Measurements from ENCODE around the gene TNFSF8.

TNFSF8 gene

GRCh38 chr9:114899995-114900394 is 30.4 kb downstream of the TNFSF8 start:
- DNase-seq (ENCODE audit: low read depth) = no peak
- TF ChIP-seq CTCF (conservative IDR thresholded peaks at IDR 0.05; ENCODE audit: low read length) = no peak
- H3K4me3 ChIP-seq (ENCODE audit: low read length) = no peak overlapping the region

GRCh38 chr9:114899461-114899860 is 30.9 kb downstream of the TNFSF8 start:
- DNase-seq (ENCODE audit: low read depth) = no peak
- TF ChIP-seq CTCF (conservative IDR thresholded peaks at IDR 0.05; ENCODE audit: low read length) = no peak
- no peak overlapping the region for H3K4me3 ChIP-seq (ENCODE audit: low read length)

- H3K4me3 ChIP-seq (ENCODE audit: low read length) = no peak overlapping the region
- TF ChIP-seq CTCF (conservative IDR thresholded peaks at IDR 0.05; ENCODE audit: low read length) = no peak
These were observed 31.6 kb downstream of the TNFSF8 start for GRCh38 chr9:114898741-114899140.

GRCh38 chr9:114897196-114897595 is 33.2 kb downstream of the TNFSF8 start:
- H3K4me3 ChIP-seq (ENCODE audit: low read length) = no peak overlapping the region
- TF ChIP-seq CTCF (conservative IDR thresholded peaks at IDR 0.05; ENCODE audit: low read length) = no peak
- DNase-seq (ENCODE audit: low read depth) = no peak

More at GRCh38 chr9:114898741-114899140, 31.6 kb downstream of the TNFSF8 start:
- DNase-seq (ENCODE audit: low read depth) = no peak

GRCh38 chr9:114896344-114896743 is 34.0 kb downstream of the TNFSF8 start:
- DNase-seq (ENCODE audit: low read depth) = no peak
- H3K4me3 ChIP-seq (ENCODE audit: low read length) = no peak overlapping the region
- no peak for TF ChIP-seq CTCF (conservative IDR thresholded peaks at IDR 0.05; ENCODE audit: low read length)

- TF ChIP-seq CTCF (conservative IDR thresholded peaks at IDR 0.05; ENCODE audit: low read length) = no peak
- no peak overlapping the region for H3K4me3 ChIP-seq (ENCODE audit: low read length)
- peak; percentile 88 for DNase-seq (ENCODE audit: low read depth)
These were observed 34.8 kb downstream of the TNFSF8 start for GRCh38 chr9:114895521-114895991.

GRCh38 chr9:114894609-114895433 is 35.6 kb downstream of the TNFSF8 start:
- TF ChIP-seq CTCF (conservative IDR thresholded peaks at IDR 0.05; ENCODE audit: low read length) = no peak
- peak; percentile 96 for DNase-seq (ENCODE audit: low read depth)
- no peak overlapping the region for H3K4me3 ChIP-seq (ENCODE audit: low read length)

Data from AG10803 (cell line).